Neural progenitor cell (in vitro differentiated cells): ENCODE data around the gene TMEM117. TPM values are rescaled to one million over a fixed set of nuclear protein-coding genes. Genes with fewer than 3 reads are reported as not detected.

Experiments used
- DNase-seq: peaks from one replicate; pipeline ENCODE4 v3.0.0-alpha.2; 2016; ENCODE audit warnings: low spot score
- H2AFZ ChIP-seq: fragments of 200-600 bp; sonication (generic); replicated peaks from 2 replicates; pipeline ENCODE4 v1.6.1; 2016; ENCODE audit warnings: antibody characterized with exemption
- H3F3A ChIP-seq: fragments of 200-600 bp; sonication (generic); 2 replicates; pipeline ENCODE4 v1.6.1; 2016; ENCODE audit warnings: antibody characterized with exemption, low read depth
- H3K27ac ChIP-seq: fragments of 200-600 bp; sonication (generic); 2 replicates; pipeline ENCODE4 v1.5.1; 2016; ENCODE audit warnings: mild to moderate bottlenecking
- H3K27me3 ChIP-seq: fragments of 200-600 bp; sonication (generic); 2 replicates; pipeline ENCODE4 v1.6.1; 2016; ENCODE audit warnings: mild to moderate bottlenecking, moderate library complexity
- H3K36me3 ChIP-seq: fragments of 200-600 bp; sonication (generic); 2 replicates; pipeline ENCODE4 v1.5.1; 2016
- H3K4me1 ChIP-seq: fragments of 200-600 bp; sonication (generic); 2 replicates; pipeline ENCODE4 v1.6.1; 2016; ENCODE audit warnings: mixed run types
- H3K4me2 ChIP-seq: fragments of 200-600 bp; sonication (generic); 2 replicates; pipeline ENCODE4 v1.6.1; 2016
- H3K4me3 ChIP-seq: fragments of 200-600 bp; sonication (generic); 2 replicates; pipeline ENCODE4 v1.5.1; 2016
- H3K79me2 ChIP-seq: fragments of 200-600 bp; sonication (generic); 2 replicates; pipeline ENCODE4 v1.6.1; 2016; ENCODE audit warnings: low read depth
- H3K9ac ChIP-seq: fragments of 200-600 bp; sonication (generic); 2 replicates; pipeline ENCODE4 v1.6.1; 2016
- H3K9me3 ChIP-seq: fragments of 200-600 bp; sonication (generic); 2 replicates; pipeline ENCODE4 v1.5.1; 2016; ENCODE audit warnings: low read depth
- H4K20me1 ChIP-seq: fragments of 200-600 bp; sonication (generic); 2 replicates; pipeline ENCODE4 v1.6.1; 2016; ENCODE audit warnings: low read depth
- H3K27ac Mint-ChIP-seq: 3 replicates; pipeline ENCODE4 v1.8.0; 2021; ENCODE audit warnings: mixed read lengths
- H3K27me3 Mint-ChIP-seq: 2 replicates; pipeline ENCODE4 v1.8.0; 2022; ENCODE audit warnings: low read depth, mild to moderate bottlenecking, inconsistent platforms, moderate library complexity, mixed read lengths; ENCODE audit not compliant: insufficient read depth
- H3K36me3 Mint-ChIP-seq: 3 replicates; pipeline ENCODE4 v1.8.0; 2021; ENCODE audit warnings: mixed read lengths
- H3K4me1 Mint-ChIP-seq: 3 replicates; pipeline ENCODE4 v1.8.0; 2021; ENCODE audit warnings: mixed read lengths
- H3K4me3 Mint-ChIP-seq: 3 replicates; pipeline ENCODE4 v1.8.0; 2021; ENCODE audit warnings: mild to moderate bottlenecking, moderate library complexity, mixed read lengths
- H3K9me3 Mint-ChIP-seq: 3 replicates; pipeline ENCODE4 v1.8.0; 2020; ENCODE audit warnings: mixed read lengths
- CTCF ChIP-seq: fragments of 200-600 bp; sonication (generic); IDR thresholded peaks from 2 replicates; pipeline ENCODE4 v1.5.1; 2017; ENCODE audit warnings: antibody characterized with exemption, mild to moderate bottlenecking
- EZH2 ChIP-seq: fragments of 200-600 bp; sonication (generic); IDR thresholded peaks from 2 replicates; pipeline ENCODE4 v1.6.1; 2017; ENCODE audit warnings: antibody characterized with exemption, mild to moderate bottlenecking, moderate library complexity
- EZH2phosphoT487 ChIP-seq: fragments of 200-600 bp; sonication (generic); IDR thresholded peaks from 2 replicates; pipeline ENCODE4 v1.6.1; 2017; ENCODE audit warnings: antibody characterized with exemption
- total RNA-seq: library from RNA; depleted of rRNA; stranded (reverse); fragments of >200 nt; gene quantifications from 2 replicates; pipeline ENCODE4 v1.2.3, GENCODE V29; 2015; ENCODE audit warnings: low replicate concordance

TMEM117 gene
- total RNA-seq, 1 donor from 2014 or later, result 1.6 TPM

GRCh38 chr12:44003721-44004120, 167.8 kb downstream of the TMEM117 start:
- H3K27me3 ChIP-seq, result no peaks in the 10 kb centered on the region
- no peak overlapping the region for H2AFZ ChIP-seq
- no peaks in the 10 kb centered on the region for H3K79me2 ChIP-seq
- no peaks in the 10 kb centered on the region for H3K36me3 ChIP-seq
- H3K4me3 ChIP-seq, result no peak overlapping the region
- no peak overlapping the region for H3K4me2 ChIP-seq
- peaks cover 17% of the 10 kb centered on the region for H3K9me3 Mint-ChIP-seq
- no peak for DNase-seq
- peaks cover 2% of the 10 kb centered on the region for H3K36me3 Mint-ChIP-seq
- peaks cover 7% of the 10 kb centered on the region for H3K27me3 Mint-ChIP-seq
- peaks cover 4% of the 10 kb centered on the region for H3K4me1 Mint-ChIP-seq
- no peak overlapping the region for H3K4me3 Mint-ChIP-seq
- H3K27ac ChIP-seq, result no peak overlapping the region
- H3K9me3 ChIP-seq, result no peaks in the 10 kb centered on the region
- no peaks in the 10 kb centered on the region for H4K20me1 ChIP-seq
- no peaks in the 10 kb centered on the region for H3F3A ChIP-seq
- TF ChIP-seq EZH2 (no peak), CTCF (no peak), EZH2phosphoT487 (no peak)
- no peaks in the 10 kb centered on the region for H3K4me1 ChIP-seq
- no peak overlapping the region for H3K9ac ChIP-seq
- peak overlapping the region; percentile 47 for H3K27ac Mint-ChIP-seq

- Histone ChIP-seq H4K20me1 (no peaks in the 10 kb centered on the region), H3F3A (peaks cover 5% of the 10 kb centered on the region), H2AFZ (no peak overlapping the region), H3K4me2 (no peak overlapping the region), H3K27ac (no peak overlapping the region), H3K9ac (no peak overlapping the region), H3K36me3 (no peaks in the 10 kb centered on the region), H3K4me3 (no peak overlapping the region), H3K9me3 (no peaks in the 10 kb centered on the region), H3K79me2 (no peaks in the 10 kb centered on the region), H3K4me1 (peaks cover 29% of the 10 kb centered on the region), H3K27me3 (no peaks in the 10 kb centered on the region)
- Mint-ChIP-seq H3K27ac (no peak overlapping the region), H3K36me3 (no peaks in the 10 kb centered on the region), H3K4me1 (peaks cover 33% of the 10 kb centered on the region), H3K27me3 (peaks cover 2% of the 10 kb centered on the region), H3K9me3 (no peaks in the 10 kb centered on the region), H3K4me3 (no peak overlapping the region)
- peak; percentile 65 for DNase-seq
- TF ChIP-seq EZH2 (no peak), CTCF (peak; percentile 73), EZH2phosphoT487 (no peak)
These were observed 179.6 kb downstream of the TMEM117 start for GRCh38 chr12:44015333-44015941.

- Mint-ChIP-seq H3K4me3 (no peak overlapping the region), H3K4me1 (peaks cover 35% of the 10 kb centered on the region)
These were observed 181.3 kb downstream of the TMEM117 start for GRCh38 chr12:44017216-44017615.

More at GRCh38 chr12:44017216-44017615, 181.3 kb downstream of the TMEM117 start:
- H3K9me3 Mint-ChIP-seq, result no peaks in the 10 kb centered on the region
- H3K27me3 ChIP-seq, result no peaks in the 10 kb centered on the region
- no peak for DNase-seq
- H3K27ac ChIP-seq, result no peak overlapping the region
- no peak overlapping the region for H3K4me3 ChIP-seq
- no peak overlapping the region for H3K9ac ChIP-seq
- H4K20me1 ChIP-seq, result no peaks in the 10 kb centered on the region
- H3K27me3 Mint-ChIP-seq, result no peaks in the 10 kb centered on the region
- no peaks in the 10 kb centered on the region for H3K36me3 ChIP-seq
- peaks cover 29% of the 10 kb centered on the region for H3K4me1 ChIP-seq
- H3K36me3 Mint-ChIP-seq, result no peaks in the 10 kb centered on the region
- no peaks in the 10 kb centered on the region for H3K9me3 ChIP-seq
- H3F3A ChIP-seq, result peaks cover 5% of the 10 kb centered on the region
- H3K4me2 ChIP-seq, result no peak overlapping the region
- TF ChIP-seq CTCF, result no peak
- H3K79me2 ChIP-seq, result no peaks in the 10 kb centered on the region
- H3K27ac Mint-ChIP-seq, result no peak overlapping the region
- H2AFZ ChIP-seq, result no peak overlapping the region
